Fibroblast of skin of right biceps (primary cell): ENCODE data around the gene ZBTB20.

Source experiments
- DNase-seq: peaks from one replicate; pipeline ENCODE4 v3.0.0-alpha.2; 2013

Gene ZBTB20

GRCh38 chr3:114393367-114394072 is 753.6 kb downstream of the ZBTB20 start:
- DNase-seq: no peak

DNA sequence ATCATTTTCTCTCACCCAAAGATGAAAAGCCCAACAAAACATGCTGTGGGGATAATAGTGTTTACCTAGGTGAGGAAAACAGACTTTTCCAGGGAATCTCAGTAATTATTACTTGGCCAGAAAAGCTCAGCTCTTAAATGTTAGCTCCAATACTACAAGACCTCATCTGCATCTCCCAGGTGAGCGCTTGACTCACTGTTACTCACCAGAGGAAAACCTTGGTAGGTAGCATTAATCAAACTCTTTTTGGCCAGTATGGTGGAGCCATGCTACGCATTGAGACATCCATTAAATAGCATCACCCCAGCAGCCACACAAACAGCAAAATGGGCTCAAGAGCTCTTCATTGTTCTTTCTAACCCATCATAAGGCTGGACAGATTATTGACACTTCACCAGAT is 754.3 kb downstream of the ZBTB20 start:
- no peak for DNase-seq

DNA sequence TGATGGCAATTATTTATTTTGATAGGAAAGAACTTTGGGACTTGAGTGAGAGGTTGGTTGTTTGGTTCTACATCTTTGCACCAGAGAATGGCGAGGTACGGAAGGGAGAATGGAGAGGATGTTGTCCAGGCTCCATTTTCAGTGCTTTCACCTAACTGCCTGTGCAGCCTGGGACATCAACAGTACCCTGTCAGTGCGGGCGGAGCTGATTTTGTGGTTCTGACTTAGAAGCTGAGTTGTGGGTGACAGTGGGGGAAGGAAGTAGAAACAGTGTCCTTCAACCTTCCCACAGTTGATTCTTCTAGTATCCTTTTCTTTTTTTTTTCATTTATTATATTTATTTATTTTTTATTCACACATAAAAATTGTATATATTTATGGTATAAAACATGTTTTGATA is 757.9 kb downstream of the ZBTB20 start:
- no peak for DNase-seq

DNA sequence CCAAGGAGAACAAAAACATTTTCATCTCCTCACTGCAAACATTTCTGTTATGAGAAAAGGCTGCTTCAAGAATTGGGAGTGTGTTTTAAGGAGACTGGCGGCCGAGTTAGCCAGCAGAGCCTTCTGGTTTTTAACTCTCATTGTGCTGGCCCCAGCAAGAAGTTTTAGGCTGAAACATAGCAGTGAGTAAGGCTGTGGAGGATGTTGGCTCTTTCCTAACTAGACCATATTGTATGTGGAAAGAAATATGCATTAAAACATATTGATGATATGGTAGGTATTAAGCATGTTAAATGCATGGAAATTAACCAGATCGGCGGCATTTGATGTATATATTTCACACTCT is 762.6 kb downstream of the ZBTB20 start:
- no peak for DNase-seq

GRCh38 chr3:114383875-114384557 is 763.1 kb downstream of the ZBTB20 start:
- DNase-seq: peak; percentile 82

- DNase-seq: peak; percentile 81
These were observed 766.8 kb downstream of the ZBTB20 start for GRCh38 chr3:114380233-114380651.

DNA sequence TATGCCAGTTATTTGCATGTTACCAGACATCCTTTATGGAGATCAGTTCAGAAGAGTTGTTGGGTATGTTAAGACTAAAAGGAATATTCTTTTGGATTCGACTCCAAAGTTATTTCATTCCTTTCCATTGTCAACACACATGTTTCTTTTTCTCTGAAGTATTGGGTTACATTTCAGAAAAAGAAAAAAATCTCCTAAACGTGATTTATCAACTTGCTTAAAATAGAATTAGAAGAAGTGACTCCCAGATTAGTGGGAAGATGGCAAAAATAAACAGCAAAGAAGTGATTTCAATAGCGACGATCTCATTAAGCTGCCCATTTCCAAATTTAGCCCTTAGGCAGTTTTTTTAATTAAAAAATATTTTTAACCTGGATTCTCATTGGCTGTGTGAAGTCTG is 767.8 kb downstream of the ZBTB20 start:
- DNase-seq: no peak

DNA sequence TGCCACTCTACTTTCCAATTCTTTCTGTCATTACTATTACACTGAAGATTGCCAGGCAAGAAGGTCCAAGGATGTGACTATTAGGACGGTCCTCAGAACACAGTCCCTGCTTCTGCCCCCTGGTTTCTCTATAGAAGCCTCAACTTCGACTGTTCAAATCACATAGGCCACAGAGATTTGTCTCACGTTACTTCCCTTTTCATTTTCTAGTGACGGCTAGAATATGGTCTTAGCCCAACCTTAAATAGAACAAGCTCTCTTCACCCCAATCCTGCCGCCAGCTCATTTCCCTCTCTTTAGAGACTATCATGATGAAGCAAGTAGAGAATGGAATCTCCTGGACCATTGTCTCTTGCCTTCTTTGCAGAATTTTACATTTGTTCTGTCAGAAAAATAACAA is 768.3 kb downstream of the ZBTB20 start:
- no peak for DNase-seq

DNA sequence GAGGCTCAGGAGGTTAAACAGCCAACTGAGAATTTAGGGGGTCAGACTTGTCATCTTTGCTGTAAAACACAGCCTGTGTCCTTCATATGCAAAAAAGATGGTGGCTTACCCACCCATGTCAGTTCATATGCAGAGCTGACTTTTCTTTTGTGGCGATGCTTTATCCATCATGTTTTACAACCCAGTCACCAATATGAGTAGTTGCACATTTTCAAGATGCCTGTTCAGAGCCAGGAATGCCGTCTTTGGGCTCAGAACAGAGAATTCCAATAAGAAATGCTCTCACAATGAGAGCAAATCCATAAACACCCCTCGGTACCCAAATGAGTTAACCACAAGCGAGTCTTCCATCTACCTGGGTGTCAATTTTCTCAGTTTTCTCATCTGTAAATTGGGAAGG is 769.7 kb downstream of the ZBTB20 start:
- no peak for DNase-seq

GRCh38 chr3:114376516-114377185 is 770.4 kb downstream of the ZBTB20 start:
- no peak for DNase-seq

DNA sequence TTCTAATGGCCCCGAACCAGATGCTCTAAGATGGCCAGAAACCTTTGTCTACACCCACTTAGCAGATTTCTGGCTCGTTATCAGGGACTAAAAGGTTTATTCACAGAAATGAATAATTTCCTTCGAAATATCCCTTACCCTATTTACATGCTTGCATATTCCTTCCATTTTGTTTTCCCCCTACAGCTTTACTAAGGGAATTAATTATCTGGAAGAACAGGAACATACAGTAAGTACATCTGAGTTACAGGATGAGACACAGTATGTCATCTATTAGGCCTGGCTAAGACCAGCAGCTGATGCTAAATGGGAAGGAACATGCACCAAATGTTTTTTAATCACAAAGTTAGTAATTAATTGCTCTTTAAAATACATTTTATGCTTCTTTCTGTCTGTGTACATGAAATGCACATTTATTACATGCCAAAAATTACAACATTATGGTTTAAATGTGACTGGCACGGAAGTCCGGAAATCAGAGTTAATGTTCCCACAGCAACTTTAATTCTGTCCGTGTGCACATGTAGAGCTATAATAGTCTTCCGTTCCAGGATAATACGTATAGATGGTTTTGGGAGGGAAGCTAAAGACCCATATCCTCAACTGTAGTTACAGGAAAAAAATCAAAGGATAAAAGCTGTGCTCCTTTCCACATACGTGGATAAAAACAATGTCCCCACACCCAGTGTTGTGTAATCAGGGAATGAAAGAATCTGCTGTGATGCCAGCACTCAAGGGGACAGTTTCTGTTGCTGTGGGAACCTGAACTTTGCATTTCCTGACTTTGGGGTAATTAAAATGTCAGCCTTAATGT is 771.3 kb downstream of the ZBTB20 start:
- peak; percentile 15 for DNase-seq

DNA sequence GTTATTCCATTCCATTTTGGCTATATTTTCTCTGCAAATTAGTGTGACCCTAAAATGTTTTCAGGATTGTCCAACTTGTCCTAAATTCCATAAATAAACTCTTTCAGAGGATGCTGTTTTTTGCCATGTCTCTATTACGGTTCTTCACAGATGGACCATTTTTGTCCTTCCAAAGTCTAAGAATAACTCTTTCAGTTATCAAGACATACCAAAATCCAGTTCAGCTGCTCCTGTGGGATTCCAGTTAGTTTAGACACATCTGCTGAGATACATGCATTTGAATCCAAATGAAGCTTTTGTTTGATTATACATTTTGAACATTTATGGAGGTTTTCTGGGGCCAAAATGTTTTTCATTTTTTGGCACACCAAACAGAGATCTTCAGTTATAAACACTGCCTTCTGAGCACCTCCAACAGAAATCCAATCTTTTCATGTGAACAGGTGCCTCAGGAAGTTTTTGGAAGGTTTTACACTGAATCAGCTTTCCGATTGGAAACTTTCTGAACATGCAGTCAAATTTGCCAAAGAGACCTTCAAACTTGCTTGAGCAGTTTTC is 772.6 kb downstream of the ZBTB20 start:
- DNase-seq: no peak

GRCh38 chr3:114370537-114371174 is 776.4 kb downstream of the ZBTB20 start:
- no peak for DNase-seq

- DNase-seq: no peak
These were observed 781.2 kb downstream of the ZBTB20 start for GRCh38 chr3:114365909-114366308.

- no peak for DNase-seq
These were observed 782.1 kb downstream of the ZBTB20 start for GRCh38 chr3:114364806-114365654.

DNA sequence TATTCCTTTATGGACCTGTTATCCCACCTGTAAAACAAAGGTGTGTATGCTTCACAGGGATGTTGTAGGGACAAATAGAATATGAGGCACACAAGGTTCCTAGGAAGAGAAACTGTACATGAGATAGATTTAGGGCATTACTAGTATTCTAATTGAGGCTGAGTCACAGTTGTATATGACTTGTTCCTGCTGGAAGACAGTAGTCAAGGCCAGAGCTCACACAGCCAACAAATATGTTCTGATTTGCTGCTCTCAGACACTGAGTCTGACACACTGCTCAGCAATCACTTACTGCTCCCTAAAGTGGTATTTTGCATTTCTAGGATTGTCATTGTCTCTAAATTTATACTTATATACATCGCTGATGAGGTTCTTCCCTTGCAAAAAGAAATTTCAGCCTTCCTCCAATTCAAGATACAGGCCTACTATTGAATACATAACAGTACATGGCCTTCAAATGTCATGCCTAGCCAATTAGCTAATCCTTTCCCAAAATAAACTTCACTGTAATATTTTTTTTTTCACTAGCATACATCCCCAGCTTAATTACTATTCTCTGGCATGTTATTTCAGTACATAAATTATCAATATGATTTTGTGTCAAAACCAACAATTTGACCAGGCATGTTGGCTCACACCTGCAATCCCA is 783.4 kb downstream of the ZBTB20 start:
- DNase-seq: peak; percentile 78

- peak; percentile 37 for DNase-seq
These were observed 784.3 kb downstream of the ZBTB20 start for GRCh38 chr3:114362815-114363214.

GRCh38 chr3:114361391-114361790 is 785.7 kb downstream of the ZBTB20 start:
- DNase-seq: no peak

DNA sequence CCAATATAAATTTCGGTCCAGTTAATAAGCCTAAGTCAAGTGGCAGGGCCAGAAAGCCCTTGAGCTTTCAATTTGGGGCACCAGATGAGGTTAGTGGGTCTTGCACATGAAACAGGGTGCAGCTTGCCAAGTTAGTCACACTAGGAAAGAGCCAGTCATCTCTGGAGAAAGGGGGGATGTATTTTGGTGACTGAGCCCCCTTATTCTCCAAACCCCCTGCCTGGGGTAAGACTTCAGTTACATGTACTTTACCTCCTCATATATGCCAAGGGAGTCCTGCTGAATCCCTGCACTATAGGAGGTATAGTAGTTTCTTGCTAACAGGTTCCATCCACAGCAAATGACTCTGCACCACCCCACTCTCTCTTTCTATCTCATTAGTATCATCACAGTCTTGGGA is 790.6 kb downstream of the ZBTB20 start:
- no peak for DNase-seq

GRCh38 chr3:114356066-114356465 is 791.0 kb downstream of the ZBTB20 start:
- DNase-seq: no peak

GRCh38 chr3:114355653-114356052 is 791.4 kb downstream of the ZBTB20 start:
- no peak for DNase-seq
